ENCODE data around the gene EPHA8.

The EPHA8 gene

DNA sequence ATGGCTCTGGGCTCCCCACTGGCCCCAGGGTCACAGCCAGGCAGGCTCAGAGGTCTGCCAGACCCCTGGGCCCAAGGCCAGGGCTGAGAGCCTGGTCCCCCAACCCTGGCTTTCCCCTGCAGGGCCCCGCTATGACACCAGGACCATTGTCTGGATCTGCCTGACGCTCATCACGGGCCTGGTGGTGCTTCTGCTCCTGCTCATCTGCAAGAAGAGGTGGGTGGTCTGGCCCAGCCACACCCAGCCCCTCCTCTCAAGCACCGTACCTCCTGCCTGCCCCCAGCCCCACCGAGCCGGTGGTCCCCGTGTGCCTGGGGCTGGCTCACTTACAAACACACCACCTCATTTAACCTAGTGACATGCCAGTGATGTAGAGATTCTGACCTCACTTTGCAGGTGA, 31.8 kb downstream of the EPHA8 start:
- no peak for DNase-seq

DNA sequence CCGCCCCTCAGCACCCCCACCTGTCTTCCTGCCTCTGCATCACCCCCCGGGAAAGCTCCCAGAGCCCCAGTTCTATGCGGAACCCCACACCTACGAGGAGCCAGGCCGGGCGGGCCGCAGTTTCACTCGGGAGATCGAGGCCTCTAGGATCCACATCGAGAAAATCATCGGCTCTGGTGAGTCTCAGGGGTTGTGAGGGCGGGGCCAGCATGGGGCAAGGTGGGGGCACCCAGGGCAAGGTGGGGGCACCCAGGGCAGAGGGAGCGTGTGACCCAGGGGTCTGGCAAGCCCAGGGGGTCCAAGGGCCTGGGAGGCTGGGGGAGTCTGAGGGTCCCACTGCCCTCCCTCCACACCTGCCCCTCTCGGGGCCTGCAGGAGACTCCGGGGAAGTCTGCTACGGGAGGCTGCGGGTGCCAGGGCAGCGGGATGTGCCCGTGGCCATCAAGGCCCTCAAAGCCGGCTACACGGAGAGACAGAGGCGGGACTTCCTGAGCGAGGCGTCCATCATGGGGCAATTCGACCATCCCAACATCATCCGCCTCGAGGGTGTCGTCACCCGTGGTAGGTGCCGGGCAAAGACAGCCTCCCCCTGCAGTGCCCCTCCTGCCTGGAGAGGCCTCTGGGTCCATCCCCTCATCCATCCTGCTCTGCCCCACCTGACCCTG, 34.1 kb downstream of the EPHA8 start:
- no peak for DNase-seq

DNA sequence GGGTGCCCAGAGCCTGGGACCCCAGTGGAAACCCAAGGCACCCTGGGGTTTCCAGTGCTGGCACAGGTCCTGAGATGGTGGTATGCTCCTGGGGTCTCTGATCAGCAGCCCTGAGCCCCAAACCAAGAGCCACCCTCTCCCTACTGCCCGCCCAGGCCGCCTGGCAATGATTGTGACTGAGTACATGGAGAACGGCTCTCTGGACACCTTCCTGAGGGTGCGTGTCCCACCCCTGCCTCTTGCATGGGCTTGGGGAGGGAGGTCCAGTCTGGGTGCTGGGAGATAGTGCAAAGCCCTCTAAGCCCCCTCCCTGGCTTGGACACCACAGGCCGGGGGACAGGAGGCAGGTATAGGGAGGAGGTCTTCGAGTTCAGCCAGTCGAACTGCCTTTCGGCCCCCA, 34.7 kb downstream of the EPHA8 start:
- no peak for DNase-seq

DNA sequence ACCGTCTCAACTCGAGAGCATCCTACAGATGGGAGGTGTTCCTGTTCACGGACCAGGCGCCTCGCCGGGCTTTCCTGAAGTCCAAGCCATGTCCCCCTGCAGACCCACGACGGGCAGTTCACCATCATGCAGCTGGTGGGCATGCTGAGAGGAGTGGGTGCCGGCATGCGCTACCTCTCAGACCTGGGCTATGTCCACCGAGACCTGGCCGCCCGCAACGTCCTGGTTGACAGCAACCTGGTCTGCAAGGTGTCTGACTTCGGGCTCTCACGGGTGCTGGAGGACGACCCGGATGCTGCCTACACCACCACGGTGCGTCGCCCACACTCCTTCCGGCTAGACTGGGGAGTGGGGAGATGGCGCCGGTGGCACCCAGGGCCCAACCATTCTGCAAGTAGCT, 35.4 kb downstream of the EPHA8 start:
- no peak for DNase-seq

DNA sequence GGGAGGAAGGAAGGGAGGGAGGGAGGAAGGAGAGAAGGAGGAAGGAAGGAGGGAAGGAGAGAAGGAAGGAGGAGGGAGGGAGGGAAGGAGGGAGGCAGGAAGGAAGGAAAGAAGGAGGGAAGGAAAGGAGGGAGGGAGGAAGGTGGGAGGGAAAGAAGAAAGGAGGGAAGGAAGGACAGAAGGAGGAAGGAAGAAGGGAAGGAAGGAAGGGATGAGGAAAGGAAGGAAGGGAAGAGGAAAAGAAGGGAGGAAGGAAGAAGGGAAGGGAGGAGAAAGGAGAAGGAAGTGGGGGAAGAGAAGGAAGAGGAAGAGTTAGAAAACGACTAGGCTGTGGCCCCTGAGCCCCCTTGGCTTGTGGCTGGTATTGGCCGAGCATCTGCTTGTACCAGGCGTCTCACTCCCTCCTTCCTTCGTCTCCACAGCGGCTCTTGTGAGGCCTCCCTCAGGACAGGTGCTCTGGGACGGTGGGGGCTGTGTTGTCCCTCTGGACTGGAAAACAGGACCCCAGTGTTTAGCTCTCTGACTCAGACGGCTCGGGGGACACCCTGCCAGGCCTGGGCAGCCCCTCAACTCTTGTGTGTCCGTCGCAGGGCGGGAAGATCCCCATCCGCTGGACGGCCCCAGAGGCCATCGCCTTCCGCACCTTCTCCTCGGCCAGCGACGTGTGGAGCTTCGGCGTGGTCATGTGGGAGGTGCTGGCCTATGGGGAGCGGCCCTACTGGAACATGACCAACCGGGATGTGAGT, 37.0 kb downstream of the EPHA8 start:
- no peak for DNase-seq

DNA sequence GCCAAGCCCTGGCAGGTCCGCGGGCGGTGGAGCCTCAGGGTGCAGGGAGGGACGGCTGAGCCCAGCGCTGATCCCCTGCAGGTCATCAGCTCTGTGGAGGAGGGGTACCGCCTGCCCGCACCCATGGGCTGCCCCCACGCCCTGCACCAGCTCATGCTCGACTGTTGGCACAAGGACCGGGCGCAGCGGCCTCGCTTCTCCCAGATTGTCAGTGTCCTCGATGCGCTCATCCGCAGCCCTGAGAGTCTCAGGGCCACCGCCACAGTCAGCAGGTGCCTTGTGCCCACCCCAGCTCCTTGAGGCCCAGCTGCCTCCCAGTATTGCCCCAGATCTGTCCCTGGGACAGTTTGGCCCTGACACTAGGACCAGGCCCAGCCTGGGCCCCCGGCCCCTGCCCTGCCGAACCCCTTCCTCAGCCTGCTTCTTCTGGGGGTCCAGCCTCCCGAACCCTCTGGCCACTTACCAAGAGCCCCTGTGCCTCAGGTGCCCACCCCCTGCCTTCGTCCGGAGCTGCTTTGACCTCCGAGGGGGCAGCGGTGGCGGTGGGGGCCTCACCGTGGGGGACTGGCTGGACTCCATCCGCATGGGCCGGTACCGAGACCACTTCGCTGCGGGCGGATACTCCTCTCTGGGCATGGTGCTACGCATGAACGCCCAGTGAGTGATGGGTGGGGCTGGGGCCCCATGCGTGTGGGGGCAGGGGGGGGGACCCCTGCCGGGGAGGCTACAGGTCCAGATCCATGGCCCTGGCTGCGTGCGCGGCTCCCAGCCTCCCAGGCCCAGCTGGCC, 37.7 kb downstream of the EPHA8 start:
- no peak for DNase-seq

DNA sequence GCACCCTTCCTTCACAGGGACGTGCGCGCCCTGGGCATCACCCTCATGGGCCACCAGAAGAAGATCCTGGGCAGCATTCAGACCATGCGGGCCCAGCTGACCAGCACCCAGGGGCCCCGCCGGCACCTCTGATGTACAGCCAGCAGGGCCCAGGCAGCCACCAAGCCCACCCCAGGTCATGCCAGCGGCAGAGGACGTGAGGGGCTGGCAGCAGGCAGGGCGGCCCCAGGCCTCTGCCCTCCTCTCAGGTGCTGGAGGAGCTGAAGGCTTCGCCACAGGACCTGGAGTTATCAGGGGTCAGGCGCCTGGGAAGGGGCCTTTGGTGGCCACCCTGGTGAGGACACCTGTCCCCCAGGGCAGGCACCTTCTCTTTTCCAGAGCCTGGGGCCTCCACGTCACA, 38.3 kb downstream of the EPHA8 start:
- DNase-seq: no peak

DNA sequence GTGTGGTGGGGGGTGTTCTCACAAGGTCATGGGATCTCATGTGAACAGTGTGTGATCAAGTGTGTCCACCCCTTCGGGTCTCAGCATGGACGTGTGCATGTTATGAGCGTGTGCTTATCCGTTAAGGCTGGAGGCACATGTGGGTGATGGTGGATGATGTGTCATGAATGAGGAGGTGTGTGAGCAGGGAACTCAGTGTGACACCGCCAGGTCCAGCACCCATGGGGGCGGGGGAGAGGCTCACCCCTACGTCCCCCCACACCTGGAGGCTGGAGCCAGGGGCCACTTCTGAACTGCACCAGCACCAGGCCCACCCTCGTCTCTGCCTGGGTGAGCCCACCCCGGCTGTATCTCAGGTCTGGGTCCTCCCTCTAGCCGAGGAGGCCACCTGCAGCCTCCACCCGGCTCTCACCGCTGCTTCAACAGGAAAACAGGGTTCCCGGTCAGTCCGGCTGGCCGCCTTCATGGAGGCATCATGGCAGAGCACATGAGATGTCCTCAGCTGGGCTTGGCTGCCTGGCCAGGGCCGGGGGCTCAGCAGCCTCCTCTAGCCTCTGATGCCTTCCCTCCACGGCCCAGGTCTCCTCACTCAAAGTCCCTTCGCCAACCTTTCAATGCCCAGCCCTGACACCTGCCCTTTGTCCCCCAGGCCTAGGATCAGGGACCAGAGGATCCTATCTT, 38.9 kb downstream of the EPHA8 start:
- no peak for DNase-seq

DNA sequence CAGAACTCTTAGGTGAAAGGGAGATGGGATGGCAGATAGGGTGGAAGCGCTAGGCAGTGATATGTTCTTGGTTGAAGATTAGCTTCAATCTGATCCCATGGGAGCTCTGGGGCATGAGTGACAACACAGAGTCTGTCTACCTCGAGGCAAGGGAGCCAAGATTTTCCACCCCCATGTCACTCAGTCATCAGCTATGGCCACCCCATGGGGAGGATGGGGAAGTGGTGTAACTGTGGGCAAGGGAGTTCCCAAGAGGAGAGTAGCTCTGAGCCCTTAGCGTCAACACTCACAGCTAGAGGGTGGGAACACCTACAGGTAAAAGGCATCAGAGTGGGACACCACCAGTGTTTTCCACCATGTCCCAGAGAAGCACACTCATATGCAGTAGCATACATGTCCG, 42.9 kb downstream of the EPHA8 start:
- DNase-seq: no peak

DNA sequence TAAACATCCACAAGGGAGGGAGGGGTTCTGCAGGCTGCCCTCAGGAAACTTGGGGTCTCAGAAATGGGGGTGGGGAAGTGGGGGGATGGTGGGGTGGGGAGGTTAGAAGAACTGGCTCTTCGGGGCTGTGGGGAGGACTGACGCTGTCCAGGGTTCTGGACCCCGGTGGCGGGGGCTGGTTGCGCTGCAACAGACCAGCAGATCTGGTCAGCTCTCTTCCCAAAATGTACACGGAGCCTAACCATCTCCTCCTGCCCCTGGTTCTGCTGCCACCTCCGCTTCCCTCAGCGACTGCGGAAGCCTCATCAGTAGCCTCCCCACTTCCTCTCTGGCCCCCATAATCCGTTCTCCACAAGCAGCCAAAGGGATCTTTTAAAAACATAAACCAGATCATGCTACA, 43.9 kb downstream of the EPHA8 start:
- DNase-seq: no peak

DNA sequence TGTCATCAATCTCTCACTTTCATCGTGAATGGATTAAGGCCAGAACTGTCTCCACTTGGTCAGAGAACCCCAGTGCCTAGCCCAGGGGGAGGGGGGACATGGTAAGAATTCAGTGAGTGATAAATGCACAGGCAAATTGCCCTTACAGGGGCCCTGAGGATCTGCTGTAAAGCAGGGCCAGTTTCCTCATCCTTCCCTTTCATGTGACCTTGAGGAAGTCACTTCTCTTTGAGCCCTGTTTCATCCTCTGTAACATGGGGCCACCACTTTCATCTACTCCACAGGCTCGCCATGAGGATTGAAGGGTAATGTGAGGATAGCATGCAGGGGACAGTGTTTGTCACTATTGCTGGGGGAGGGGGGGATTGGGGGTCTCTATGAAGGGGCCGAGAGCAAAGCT, 45.1 kb downstream of the EPHA8 start:
- no peak for DNase-seq

DNA sequence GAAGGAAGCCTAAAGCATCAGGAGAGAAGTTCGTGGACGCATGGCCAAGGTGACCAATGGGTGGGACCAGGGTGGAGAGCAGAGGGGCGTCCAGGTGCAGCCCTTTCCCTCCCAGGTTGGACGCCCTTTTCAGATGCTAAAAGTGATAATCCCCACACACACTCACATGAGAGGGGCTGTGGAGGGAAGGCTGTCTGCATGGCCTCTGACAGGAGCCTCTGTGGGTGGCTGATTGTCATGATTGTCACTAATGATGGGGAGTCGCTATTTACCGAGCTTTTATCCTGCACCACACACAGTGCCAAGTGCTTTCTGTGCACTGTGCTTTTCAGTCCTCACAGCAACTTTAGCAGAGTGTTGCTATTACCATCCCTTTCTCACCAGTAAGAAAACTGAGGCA, 46.0 kb downstream of the EPHA8 start:
- no peak for DNase-seq

DNA sequence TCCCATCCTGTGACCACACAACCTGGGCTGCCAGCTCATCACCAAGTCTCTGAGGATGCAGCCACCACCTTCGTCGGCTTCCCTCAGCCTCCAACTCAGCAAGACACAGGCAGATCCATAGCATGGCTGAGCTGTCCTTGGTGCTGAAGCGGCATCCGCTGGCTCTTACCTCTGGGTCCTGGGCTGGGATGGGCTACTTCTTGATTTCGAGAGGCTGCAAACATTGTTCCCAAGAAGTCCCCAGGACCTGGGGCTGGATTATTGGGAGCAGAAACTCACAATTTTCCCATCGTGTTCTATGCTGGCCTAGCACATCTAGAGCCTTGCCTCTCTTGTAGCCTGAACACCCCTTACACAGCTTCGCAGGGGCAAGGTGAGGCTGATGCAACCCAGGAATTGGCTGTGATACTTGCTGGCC, 48.2 kb downstream of the EPHA8 start:
- DNase-seq: no peak

DNA sequence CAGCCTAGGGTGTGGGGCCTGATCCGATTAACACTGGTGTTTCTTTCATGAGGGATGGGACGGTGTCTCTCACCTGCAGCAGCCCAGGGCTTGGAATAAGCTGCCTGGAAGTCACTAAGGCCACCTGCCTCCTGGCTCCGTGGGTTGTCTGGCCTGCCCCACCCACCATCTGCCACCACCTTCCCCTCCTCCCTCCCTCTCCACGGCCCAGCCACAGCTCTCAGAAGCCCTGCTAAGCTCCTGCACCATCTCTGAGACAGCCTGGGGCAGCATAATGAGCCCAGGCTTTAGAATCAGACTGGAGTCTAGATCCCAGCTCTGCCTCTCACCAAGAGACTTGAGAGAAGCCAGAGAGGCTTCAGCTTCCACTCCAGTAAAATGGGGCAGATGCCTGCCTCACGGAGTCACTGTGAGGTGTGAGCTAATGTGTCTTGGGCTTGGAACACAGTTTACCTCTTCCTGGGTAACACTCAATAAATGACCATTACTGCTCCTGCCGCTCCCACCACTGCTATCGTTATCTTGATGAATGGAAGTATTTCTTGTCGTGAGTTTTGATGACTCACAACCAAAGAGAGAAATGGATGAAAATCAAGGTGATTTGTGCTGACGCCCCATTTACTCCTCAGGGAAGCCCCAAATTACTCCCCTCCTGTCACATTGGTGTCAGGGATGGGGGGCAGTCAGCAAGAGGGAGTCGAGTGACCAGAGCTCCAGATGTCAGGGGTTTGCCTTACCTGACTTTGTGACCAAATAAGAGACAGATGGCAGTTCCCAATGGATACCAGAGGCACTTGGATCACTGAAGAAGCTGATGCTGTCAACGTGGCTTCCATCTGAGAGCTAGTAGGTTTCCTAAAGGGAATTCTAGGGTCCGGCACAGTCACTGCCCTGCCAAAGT, 49.6 kb downstream of the EPHA8 start:
- peak; percentile 45 to 69 for DNase-seq

DNA sequence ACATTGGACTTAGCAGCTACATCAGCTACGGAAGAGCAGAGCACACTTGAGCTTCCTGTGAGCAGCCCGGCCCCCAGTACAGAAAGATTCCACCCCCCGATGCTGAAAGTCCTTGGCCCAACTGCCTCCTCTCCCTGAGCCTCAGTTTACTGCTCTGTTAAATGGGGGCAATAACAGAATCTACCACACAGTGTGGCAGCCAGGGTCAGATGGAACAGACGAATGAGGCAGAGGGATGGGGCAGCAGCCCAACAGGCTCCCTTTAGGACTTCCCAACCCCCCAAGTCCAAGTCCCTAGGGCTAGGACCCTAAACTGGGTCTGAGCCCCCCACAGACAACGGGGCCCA, 50.3 kb downstream of the EPHA8 start:
- no peak for DNase-seq

DNA sequence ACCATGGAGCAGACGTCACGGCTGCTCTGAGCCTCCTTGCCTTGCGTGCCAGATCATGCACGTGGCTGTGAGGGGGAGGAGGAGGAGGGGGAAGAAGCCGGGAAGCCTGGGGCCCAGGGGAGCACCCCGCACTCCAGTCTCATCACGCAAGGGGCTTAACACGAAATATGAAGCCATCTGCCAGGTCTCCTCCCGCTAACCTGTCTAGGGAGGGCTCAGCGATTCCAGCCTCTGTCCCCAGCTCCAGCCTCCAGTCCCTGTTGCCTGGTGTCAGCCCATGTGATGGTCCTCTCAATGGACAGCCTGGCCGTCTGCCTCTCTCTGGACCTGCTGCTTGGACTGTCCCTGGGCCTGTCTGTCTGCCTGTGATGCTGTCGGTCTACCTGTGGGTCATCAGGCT, 50.7 kb downstream of the EPHA8 start:
- DNase-seq: peak; percentile 45 to 70

DNA sequence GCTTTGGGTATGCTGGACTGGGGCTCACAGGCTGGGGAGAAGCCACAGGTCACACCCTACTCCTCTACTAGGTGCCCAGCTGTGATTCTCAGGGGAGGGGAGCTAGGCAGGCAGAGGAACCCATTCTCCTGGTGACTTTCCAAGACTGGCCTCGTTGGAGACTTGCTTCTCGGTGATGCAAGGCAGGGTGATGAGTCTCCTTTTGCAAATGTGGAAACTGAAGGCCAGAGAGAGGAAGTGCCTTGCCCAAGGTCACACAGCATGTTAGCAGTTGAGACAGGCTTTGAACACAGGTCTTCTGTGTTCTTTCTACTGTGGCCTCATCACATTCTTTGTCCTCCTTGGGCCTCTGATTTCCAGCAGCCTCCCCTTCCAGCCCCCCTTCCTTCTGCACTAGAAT, 52.6 kb downstream of the EPHA8 start:
- no peak for DNase-seq

DNA sequence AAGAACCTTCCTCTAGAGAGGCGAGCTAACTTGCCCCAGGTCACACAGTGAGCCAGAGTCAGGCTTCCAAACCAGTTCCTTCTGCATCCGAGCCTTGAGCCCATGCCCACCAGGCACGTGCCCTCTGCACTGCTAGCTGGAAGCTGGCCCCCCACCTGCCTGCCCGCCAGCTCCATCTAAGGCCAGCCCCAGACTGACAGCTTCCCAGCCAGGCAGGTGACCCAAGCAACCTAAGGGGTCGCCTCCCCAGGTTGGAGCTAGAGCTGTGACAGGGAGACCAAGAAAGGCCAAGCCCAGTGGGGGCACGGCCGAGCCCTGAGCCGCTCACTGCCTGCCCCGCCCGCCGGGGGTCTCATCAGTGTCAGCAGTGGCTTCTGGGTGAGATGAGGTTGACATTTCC, 53.3 kb downstream of the EPHA8 start:
- no peak for DNase-seq

DNA sequence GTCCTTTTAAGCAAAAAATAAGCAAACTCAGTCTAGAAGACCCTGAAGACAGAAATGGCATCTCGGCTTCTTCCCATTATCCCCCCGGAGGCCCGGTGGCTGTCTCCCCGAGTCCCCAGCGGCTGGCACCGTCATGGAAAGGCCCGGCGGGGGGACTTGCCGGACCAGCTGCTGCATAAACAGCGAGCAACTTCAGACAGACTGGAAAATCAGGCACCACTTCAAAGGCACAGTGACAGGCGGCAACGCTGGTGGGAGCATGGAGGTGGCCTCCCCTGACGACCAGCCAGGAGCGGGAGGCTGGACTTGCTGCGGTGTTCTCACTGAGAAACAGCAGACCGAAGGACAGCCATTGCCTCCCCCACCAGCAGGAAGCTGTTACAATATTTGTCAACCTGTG, 54.8 kb downstream of the EPHA8 start:
- peak; percentile 55 to 73 for DNase-seq

DNA sequence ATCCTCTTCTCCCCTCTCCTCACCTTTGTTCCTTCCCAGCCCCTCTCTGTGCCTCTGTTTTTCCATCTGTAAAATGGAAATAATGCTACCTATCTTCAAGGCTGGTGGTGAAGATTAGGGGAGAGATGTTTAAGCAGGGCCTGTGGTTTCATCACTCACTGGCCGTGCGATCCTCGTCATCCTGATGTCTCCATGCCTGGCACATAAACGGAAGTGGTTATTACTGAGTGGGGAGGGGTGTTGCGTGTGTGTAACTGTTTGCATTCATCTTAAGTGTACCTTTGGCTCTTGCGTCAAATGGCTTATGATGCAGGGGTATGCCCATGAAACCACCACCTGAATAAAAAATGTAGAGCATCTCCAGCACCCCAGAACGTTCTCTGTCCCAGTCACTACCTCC, 56.0 kb downstream of the EPHA8 start:
- peak; percentile 71 to 80 for DNase-seq

DNA sequence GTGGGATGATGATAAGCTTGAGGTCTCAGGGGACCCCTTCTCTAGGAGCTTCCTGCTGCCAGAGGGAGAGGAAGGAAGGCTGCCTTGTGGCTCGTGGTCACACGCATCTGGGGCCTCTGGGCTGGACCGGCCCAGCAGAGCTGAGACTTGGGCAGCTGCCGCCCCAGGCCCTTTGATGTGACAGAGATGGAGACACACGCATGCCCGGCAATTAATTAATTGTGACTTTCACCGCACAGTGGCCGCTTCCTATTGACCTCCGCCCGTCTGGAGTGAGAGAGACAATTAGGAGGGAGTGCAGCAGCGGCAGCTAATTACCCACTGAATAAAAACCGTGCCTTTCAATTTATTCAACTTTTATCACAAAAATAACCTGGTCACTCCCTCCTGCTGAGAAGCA, 56.5 kb downstream of the EPHA8 start:
- no peak for DNase-seq

DNA sequence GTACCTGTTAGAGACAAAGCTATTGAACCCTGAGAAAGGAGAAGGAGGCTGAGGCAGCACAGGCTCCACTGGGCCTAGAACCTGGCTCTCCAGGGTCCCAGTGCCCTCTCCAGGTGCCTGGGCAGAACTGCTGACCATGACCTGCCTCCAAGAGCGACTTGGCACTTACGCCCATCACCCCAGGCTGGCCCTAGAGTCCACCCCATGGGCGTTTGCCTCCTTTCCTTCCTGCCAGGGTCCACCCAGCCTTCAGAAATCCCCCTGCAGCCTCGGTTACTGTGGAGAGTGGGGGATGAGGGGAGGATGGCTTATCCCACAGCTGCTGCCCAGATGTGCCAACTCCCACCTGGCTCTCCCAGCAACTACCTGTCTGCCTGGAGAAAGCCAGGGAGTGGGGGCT, 58.5 kb downstream of the EPHA8 start:
- no peak for DNase-seq

Measured in SHP77 (cell line).